Progenitor cell of endocrine pancreas (in vitro differentiated cells): ENCODE results near the gene TDRD12. TPM values are rescaled to one million over a fixed set of nuclear protein-coding genes. Genes with fewer than 3 reads are reported as not detected.

Experiments used
- DNase-seq: peaks from one replicate; pipeline ENCODE4 v3.0.0; 2021; ENCODE audit warnings: low spot score; ENCODE audit not compliant: unreplicated experiment
- H3K27ac Mint-ChIP-seq: 2 replicates; pipeline ENCODE4 v1.8.0; 2021; ENCODE audit warnings: mild to moderate bottlenecking, moderate library complexity, mixed read lengths
- H3K27me3 Mint-ChIP-seq: 2 replicates; pipeline ENCODE4 v1.8.0; 2021; ENCODE audit warnings: mixed read lengths
- H3K36me3 Mint-ChIP-seq: 2 replicates; pipeline ENCODE4 v1.8.0; 2022; ENCODE audit warnings: mixed read lengths; ENCODE audit not compliant: insufficient read depth
- H3K4me1 Mint-ChIP-seq: 2 replicates; pipeline ENCODE4 v1.8.0; 2021; ENCODE audit warnings: low read depth, mixed read lengths
- H3K4me3 Mint-ChIP-seq: 2 replicates; pipeline ENCODE4 v1.8.0; 2021; ENCODE audit warnings: low read depth, mild to moderate bottlenecking, moderate library complexity, mixed read lengths
- H3K9me3 Mint-ChIP-seq: 2 replicates; pipeline ENCODE4 v1.8.0; 2021; ENCODE audit warnings: low read depth, mixed read lengths
- CTCF ChIP-seq: fragments of 200-600 bp; sonication (generic); IDR thresholded peaks from one replicate; pipeline ENCODE4 v1.5.0; 2021; ENCODE audit warnings: antibody characterized with exemption, mild to moderate bottlenecking; ENCODE audit not compliant: unreplicated experiment
- total RNA-seq: library from RNA; stranded (reverse); gene quantifications from 2 replicates; pipeline ENCODE4 v1.2.1, GENCODE V29; 2021

TDRD12 gene
- total RNA-seq, 1 donor from 2014 or later, result 0.29 TPM

DNA sequence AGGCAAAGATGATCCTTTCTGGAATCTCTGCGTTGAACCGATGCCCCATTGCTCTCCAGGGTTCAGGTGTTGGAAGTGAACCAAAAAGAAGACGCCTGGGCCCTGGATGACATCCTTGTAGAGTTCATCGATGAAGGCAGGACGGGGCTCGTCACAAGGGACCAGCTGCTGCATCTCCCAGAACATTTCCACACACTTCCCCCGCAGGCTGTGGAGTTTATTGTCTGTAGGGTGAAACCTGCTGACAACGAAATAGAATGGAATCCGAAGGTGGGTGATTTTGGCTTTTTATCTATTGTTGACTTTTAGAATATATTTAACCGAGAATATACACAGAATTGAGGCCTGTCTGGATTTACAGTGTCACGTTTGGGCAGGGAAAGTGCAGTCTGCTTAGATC lies 91.6 kb downstream of the TDRD12 start:
- DNase-seq, result no peak
- no peak overlapping the region for H3K27ac Mint-ChIP-seq
- H3K4me3 Mint-ChIP-seq, result no peak overlapping the region
- peaks cover 9% of the 10 kb centered on the region for H3K4me1 Mint-ChIP-seq
- no peaks in the 10 kb centered on the region for H3K9me3 Mint-ChIP-seq
- H3K27me3 Mint-ChIP-seq, result peaks cover 31% of the 10 kb centered on the region
- TF ChIP-seq CTCF, result no peak
- no peaks in the 10 kb centered on the region for H3K36me3 Mint-ChIP-seq

DNA sequence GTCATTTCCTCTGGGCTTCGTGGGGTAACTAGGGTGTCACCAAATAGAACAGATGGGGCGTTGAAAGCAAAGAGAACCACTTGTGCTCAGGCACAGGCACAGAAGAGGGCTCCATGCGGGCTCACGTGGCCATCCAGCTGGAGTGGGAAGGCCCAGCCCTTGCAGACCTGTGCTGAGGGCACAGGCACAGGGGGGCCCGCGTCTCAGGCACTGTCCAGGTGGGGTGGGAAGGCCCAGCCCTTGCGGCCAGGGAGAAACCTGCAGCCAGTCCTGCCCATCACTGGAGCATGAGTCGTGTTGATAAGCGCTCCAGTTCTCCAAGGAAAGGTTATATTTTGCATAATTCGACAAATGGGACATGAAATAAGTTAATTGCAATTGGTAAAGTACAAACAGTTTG lies 92.5 kb downstream of the TDRD12 start:
- Mint-ChIP-seq H3K4me1 (peaks cover 9% of the 10 kb centered on the region), H3K9me3 (no peaks in the 10 kb centered on the region), H3K27me3 (peaks cover 36% of the 10 kb centered on the region), H3K27ac (no peak overlapping the region), H3K4me3 (no peak overlapping the region), H3K36me3 (no peaks in the 10 kb centered on the region)
- no peak for TF ChIP-seq CTCF
- no peak for DNase-seq

- H3K27ac Mint-ChIP-seq, result no peak overlapping the region
These were observed 93.0 kb downstream of the TDRD12 start for GRCh38 chr19:32812571-32812970.

DNA sequence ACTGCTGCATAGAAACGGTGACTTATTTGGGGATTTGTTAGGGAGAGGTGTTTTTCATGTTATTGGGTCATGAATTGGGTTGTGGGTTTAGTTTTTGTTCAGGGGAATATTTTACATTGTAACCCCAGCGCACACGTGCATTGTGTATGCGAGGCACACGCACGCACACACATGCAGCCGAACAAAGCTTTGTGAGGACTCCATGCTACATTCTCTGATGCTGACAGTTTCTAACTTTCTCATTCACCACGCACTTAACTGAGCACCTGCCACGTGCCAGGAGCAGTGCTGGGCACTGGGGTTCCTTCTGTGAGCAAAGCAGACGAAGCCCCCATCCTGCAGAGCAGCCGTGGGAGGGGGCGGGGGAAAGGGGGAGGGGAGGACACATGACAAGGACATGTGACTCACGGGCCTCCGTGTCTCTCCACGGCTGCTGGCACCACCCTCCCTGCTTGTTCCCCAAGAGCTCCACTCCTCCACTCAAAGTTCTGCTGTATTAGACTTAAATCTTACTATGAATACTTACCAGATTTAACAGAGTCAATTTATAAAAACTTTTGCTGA lies 94.4 kb downstream of the TDRD12 start:
- H3K9me3 Mint-ChIP-seq, result no peaks in the 10 kb centered on the region
- no peak overlapping the region for H3K4me3 Mint-ChIP-seq
- peaks cover 47% of the 10 kb centered on the region for H3K27me3 Mint-ChIP-seq
- TF ChIP-seq CTCF, result no peak
- DNase-seq, result no peak
- H3K4me1 Mint-ChIP-seq, result peaks cover 9% of the 10 kb centered on the region
- no peaks in the 10 kb centered on the region for H3K36me3 Mint-ChIP-seq
- H3K27ac Mint-ChIP-seq, result no peak overlapping the region

More at GRCh38 chr19:32812571-32812970, 93.0 kb downstream of the TDRD12 start:
- no peaks in the 10 kb centered on the region for H3K9me3 Mint-ChIP-seq
- no peaks in the 10 kb centered on the region for H3K36me3 Mint-ChIP-seq
- DNase-seq, result no peak
- H3K27me3 Mint-ChIP-seq, result peaks cover 41% of the 10 kb centered on the region
- no peak for TF ChIP-seq CTCF
- H3K4me1 Mint-ChIP-seq, result peaks cover 9% of the 10 kb centered on the region
- H3K4me3 Mint-ChIP-seq, result no peak overlapping the region

DNA sequence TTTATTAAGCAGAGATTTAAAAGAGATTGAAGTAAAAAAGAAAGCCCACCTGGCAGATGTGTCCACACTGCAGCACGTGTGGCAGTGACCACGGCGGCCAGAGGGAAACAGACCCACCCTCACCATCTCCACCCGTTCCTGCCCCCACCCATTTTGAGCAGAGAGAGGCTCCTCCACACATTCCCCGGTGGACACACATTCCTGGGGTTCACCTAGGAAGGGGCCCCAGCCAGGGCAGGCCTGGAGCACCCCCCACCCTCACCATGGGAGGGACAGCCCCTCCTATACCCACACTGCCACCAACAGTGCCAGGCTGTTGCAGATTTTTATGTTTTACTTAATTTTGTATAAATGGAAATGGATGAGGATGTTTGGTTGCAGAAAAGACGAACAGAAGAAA lies 95.1 kb downstream of the TDRD12 start:
- H3K4me1 Mint-ChIP-seq, result peaks cover 9% of the 10 kb centered on the region
- no peaks in the 10 kb centered on the region for H3K36me3 Mint-ChIP-seq
- no peak for TF ChIP-seq CTCF
- H3K27me3 Mint-ChIP-seq, result peaks cover 43% of the 10 kb centered on the region
- H3K27ac Mint-ChIP-seq, result no peak overlapping the region
- no peaks in the 10 kb centered on the region for H3K9me3 Mint-ChIP-seq
- no peak overlapping the region for H3K4me3 Mint-ChIP-seq
- DNase-seq, result no peak
